ENCODE data around the gene DMRT2.

DMRT2 gene

DNA sequence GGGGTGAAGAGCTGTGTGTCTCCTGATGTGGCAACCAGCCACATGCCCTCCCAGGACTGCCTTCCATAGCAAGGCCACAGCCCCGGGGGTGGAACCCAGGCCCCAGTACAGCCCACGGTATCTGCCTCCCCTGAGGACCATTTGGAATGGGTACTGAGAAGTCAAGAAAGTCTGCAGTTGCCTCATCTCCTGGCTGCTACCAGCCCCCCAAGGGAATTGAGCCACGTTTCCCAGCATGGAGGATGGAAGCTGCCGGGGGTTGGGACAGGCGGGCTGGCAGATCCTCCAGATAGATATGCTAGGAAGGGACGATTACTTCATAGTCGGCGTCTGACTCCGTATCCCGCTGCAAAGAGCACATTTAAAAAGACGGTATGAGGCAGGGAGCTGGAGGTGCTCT lies 5.5 kb upstream of the DMRT2 start:
- TF ChIP-seq, protein P1, sequence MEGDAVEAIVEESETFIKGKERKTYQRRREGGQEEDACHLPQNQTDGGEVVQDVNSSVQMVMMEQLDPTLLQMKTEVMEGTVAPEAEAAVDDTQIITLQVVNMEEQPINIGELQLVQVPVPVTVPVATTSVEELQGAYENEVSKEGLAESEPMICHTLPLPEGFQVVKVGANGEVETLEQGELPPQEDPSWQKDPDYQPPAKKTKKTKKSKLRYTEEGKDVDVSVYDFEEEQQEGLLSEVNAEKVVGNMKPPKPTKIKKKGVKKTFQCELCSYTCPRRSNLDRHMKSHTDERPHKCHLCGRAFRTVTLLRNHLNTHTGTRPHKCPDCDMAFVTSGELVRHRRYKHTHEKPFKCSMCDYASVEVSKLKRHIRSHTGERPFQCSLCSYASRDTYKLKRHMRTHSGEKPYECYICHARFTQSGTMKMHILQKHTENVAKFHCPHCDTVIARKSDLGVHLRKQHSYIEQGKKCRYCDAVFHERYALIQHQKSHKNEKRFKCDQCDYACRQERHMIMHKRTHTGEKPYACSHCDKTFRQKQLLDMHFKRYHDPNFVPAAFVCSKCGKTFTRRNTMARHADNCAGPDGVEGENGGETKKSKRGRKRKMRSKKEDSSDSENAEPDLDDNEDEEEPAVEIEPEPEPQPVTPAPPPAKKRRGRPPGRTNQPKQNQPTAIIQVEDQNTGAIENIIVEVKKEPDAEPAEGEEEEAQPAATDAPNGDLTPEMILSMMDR (IDR thresholded peaks at IDR 0.05; ENCODE audit: low read depth, low read length) = no peak
- in situ Hi-C loops (cut with HindIII; ENCODE audit: low sequenced_read_pairs) = no loop called here
- H3K4me3 ChIP-seq (ENCODE audit: low read depth, low read length) = no peak overlapping the region
- DNase-seq (ENCODE audit: low read depth, low spot score) = no peak

DNA sequence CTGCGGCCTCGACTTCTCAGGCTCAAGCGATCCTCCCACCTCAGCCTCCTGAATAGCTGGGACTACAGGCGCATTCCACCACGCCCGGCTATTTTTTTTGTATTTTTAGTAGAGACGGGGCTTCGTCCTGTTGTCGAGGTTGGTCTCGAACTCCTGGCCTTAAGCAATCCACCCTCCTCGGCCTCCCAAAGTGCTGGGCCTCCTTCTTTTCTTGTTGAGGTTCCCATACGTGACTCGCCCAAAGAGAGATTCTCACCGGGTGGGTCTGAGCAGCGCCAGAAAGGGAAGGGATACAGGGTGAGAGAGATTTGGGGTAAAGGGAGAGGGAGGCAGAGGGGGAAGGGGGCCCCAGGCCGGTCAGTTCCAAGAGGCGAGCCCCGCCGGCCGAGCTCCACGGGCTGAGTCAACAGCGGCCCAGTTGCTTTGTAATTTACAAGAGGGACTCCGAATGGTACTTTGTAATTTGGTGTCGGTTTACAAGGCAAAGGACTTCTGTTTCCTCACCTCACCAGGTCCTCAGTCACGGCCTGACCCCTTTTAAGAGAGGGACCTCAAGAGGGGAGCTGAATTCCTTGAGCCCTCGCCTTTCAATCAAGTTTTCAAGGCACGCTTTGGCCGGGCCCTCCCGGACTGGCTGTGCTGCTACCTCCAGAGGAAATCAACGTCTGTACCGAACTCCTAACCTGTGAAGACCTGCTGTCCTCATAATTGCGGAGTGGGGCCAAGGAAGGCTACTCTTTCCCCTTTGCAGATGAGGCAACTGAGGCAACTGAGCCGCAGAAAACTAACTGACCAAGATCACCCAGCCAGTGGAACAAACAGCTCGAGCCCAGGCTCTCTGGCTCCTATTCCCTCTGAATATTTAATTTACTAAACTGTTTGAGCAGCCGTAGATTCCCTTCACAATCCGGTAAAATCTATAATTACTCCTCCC lies 3.3 kb upstream of the DMRT2 start:
- H3K4me3 ChIP-seq (ENCODE audit: low read depth, low read length) = no peak overlapping the region
- TF ChIP-seq, protein P1 (IDR thresholded peaks at IDR 0.05; ENCODE audit: low read depth, low read length) = no peak
- in situ Hi-C loops (cut with HindIII; ENCODE audit: low sequenced_read_pairs) = no loop called here
- DNase-seq (ENCODE audit: low read depth, low spot score) = no peak

DNA sequence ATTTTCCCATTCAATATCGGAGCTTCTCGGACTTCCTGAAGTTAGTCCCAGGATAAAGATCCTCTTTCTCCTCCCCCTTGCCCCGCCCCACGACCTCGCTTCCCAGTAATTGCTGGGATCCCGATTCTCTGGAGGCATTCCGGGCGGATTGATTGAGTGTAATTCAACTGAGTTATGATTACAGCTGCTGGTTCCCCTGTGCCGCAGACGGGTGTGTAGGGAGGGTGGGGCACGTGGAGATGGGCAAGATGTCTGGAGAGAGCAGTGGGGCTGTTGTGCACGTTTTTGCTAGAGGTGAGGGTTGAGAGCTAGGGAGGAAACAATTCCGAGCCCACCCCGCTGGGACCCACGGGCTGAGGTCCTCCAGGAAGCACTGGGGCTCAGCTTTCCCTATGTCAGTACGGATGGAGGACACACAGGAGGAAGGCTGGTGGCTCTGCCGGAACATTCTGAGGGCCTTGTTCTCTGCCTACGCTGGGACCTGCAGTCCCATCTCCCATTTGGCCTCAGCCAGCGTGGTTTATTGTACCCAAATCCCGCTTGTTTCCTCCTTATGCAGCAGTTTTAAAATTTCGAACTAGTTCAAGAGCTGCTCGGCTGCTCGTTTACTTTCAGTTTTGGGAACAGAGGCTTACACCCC lies 2.4 kb upstream of the DMRT2 start:
- DNase-seq (ENCODE audit: low read depth, low spot score) = no peak
- peak overlapping the region; percentile 32 for H3K4me3 ChIP-seq (ENCODE audit: low read depth, low read length)
- TF ChIP-seq, protein P1 (IDR thresholded peaks at IDR 0.05; ENCODE audit: low read depth, low read length) = no peak
- in situ Hi-C loops (cut with HindIII; ENCODE audit: low sequenced_read_pairs) = no loop called here

DNA sequence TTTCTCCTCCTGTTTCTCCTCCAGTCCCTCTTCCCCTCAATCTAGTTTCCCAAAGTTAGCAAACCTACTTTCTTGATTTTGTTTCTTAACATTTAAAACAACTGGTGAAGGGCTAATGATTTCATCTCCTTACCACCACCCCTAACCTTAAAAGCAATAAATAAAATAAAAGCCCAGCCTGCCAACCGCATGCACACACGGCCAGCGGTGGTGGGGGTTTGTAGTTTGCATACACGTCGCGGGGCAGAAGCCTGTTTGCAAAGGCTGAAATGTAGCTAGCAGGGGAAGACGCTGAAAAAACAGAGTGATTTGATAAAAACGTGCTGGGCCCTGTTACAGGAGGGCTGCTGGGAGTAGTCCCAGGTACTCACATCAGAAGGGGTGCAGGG lies 1.9 kb upstream of the DMRT2 start:
- DNase-seq (ENCODE audit: low read depth, low spot score) = no peak
- TF ChIP-seq, protein P1 (IDR thresholded peaks at IDR 0.05; ENCODE audit: low read depth, low read length) = no peak
- H3K4me3 ChIP-seq (ENCODE audit: low read depth, low read length) = peak overlapping the region; percentile 32
- in situ Hi-C loops (cut with HindIII; ENCODE audit: low sequenced_read_pairs) = no loop called here

DNA sequence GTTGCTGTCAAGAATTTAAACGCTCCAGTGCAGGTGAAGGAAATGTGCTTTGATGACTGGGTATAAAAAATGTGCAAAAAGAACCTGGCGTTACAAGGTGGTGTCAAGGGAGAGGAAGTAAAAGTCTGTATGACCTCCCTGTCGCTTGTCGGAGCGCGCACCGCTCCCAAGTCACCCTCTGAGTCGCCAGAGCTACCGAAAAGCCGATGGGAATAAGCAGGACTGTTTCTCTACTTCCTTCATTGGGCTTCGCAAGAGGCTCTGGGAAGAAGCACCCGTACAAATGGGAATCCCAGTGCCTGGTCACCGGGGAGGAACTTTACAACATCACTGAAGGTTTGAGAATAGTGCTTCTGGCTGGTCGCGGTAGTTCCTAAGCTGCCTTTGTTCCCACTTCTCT lies 1.3 kb upstream of the DMRT2 start:
- TF ChIP-seq, protein P1 (IDR thresholded peaks at IDR 0.05; ENCODE audit: low read depth, low read length) = no peak
- in situ Hi-C loops (cut with HindIII; ENCODE audit: low sequenced_read_pairs) = no loop called here
- DNase-seq (ENCODE audit: low read depth, low spot score) = no peak
- no peak overlapping the region for H3K4me3 ChIP-seq (ENCODE audit: low read depth, low read length)

DNA sequence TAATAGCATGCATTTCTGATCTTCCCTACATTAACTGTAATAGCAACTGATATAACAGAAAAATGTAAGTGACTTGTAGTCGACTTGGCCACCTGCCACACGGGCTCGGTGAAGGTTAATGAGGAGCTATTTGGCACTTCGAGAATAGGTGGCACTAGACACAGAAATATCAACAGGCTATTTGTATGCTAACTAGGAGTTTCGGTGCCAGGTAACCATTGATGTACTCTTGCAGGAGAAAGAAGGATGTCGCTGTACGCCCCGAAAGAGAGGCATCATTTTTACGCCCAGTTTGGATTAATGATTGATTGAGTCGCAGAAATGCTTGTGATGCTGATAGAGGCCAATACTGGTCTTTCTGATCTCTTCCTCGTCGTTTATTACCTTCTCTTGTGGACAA lies 516 bp upstream of the DMRT2 start:
- no peak overlapping the region for H3K4me3 ChIP-seq (ENCODE audit: low read depth, low read length)
- no peak for DNase-seq (ENCODE audit: low read depth, low spot score)
- TF ChIP-seq, protein P1 (IDR thresholded peaks at IDR 0.05; ENCODE audit: low read depth, low read length) = no peak
- in situ Hi-C loops (cut with HindIII; ENCODE audit: low sequenced_read_pairs) = no loop called here

Measured in astrocyte of the spinal cord (primary cell).